ENCODE measurements around the gene ANP32E.

ANP32E gene

DNA sequence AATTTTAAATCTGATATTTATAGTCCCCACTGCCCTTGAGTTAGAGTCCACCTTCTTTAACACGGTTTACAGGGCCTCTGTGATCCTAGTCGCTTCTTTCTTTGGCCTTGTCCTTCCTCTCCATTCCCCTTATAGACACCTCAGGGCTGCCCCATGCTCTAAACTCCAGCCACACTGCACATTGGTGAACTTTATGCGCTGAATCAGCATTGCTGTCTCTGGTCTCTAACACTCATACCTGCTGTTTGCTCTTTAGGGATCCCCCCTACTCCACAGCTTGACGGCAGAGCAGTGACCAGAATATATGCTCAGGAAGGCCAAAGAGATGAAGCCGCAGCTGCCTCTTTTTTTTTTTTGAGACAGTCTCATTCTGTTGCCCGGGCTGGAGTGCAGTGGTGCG lies 56.0 kb downstream of the ANP32E start:
- no peak for DNase-seq
- in situ Hi-C loops (cut with MboI; ENCODE audit: low pct_unique_long_range_greater_than_20kb, low sequenced_read_pairs), result loop anchor here (10.0 kb wide), 1 partner anchor 105 kb away; no protein-coding TSS in a partner anchor

DNA sequence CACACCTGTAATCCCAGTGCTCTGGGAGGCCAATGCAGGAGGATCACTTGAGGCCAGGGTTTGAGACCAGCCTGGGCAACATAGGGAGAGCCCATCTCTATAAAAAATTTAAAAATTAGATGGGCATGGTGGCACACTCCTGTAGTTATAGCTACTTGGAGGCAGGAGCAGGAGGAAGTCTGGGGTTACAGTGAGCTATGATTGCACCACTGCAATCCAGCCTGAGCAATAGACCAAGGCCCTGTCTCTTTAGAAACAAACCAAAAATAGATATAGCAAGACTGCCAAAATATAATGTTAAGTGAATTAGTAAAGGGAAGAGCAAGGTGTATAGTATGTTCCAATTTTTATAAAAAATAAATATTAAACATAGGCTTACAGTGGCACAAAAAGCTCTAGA lies 57.4 kb downstream of the ANP32E start:
- in situ Hi-C loops (cut with MboI; ENCODE audit: low pct_unique_long_range_greater_than_20kb, low sequenced_read_pairs), result loop anchor here (10.0 kb wide), 1 partner anchor 104 kb away; no protein-coding TSS in a partner anchor
- no peak for DNase-seq

DNA sequence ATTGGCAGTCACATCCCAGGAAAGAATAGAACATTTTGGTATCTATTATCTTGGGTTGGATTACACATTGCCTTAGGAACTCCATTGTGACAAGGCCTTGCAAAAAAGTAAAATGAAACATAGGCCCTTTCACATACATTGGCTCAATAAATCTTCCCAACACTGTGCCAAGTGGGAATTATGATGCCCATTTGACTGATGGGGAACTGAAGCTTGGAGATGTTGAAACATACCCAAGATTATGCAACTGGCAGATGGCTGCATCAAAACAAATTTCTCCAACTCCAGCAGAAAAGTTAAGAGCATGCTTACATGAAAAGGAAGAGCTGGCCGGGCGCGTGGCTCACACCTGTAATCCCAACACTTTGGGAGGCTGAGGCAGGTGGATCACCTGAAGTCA lies 59.3 kb downstream of the ANP32E start:
- in situ Hi-C loops (cut with MboI; ENCODE audit: low pct_unique_long_range_greater_than_20kb, low sequenced_read_pairs), result loop anchor here (10.0 kb wide), 1 partner anchor 102 kb away; no protein-coding TSS in a partner anchor
- DNase-seq, result no peak

DNA sequence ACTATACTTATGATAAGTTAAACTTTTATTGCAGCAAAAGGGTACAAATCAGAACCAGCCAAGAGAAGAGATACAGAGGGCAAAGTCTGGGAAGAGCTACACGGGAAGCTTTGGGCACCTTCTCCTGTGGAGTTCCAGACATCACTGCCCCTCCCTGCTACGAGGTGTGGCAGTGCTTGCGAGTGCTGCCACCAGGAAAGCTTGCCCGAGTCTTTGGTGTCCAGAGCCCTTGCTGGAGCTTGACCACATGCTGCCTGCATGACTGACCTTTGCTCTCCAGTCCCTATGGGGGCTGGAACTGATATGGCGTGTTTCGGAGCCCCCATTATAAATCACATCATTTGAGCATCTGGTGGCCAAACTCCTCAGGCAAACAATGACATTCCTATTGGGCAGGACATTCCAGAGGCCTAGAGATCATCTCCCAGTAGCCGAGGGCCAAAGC lies 62.7 kb downstream of the ANP32E start:
- in situ Hi-C loops (cut with MboI; ENCODE audit: low pct_unique_long_range_greater_than_20kb, low sequenced_read_pairs), result loop anchor here (10.0 kb wide), 1 partner anchor 98 kb away; no protein-coding TSS in a partner anchor

DNA sequence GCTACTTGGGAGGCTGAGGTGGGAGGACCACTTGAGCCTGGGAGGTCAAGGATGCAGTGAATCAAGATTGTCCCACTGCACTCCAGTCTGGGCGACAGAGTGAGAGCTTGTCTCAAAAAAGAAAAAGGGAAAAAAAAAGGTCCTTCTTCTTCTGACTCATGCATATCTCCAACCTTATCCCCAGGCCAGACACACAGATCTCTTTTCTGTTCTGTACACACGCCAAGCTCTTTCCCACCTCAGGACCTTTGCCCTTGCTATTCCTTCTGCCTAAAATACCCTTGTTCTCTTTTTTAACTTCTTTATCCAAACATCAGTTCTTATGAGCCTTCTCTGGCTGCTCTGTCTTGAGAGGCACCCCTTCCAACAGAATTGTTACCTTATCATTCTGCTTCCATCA lies 64.1 kb downstream of the ANP32E start:
- no peak for DNase-seq
- in situ Hi-C loops (cut with MboI; ENCODE audit: low pct_unique_long_range_greater_than_20kb, low sequenced_read_pairs), result loop anchor here (10.0 kb wide), 1 partner anchor 97 kb away; no protein-coding TSS in a partner anchor

More for the DNA sequence above, 62.7 kb downstream of the ANP32E start:
- no peak for DNase-seq

DNA sequence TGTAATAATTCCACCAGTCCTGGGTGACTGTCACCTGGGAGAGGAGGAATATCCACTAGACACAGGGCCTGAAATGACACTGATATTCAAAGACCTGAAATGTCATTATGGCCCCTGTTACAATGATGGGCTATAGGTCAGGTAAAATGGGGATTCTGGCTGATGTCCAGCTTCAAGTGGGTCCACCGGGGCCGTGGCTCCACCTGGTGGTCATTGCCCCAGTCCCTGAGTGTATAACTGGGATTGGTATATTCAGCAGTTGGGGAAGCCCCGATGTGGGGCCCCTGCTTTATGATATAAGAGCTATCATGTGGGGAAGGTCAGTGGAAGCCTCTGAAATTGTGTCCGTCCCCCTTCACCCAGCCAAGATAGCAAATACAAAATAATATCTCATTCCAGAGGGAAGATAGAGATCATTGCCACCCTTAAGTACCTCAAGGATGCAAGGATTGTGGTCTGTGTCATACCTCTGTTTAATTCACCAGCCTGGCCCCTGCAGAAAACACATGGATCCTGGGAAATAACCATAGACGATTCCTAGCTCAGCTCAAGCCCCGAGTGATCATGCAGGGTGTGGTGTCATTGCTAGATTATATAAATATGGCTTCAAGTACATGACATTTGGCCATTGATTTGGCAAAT lies 66.8 kb downstream of the ANP32E start:
- in situ Hi-C loops (cut with MboI; ENCODE audit: low pct_unique_long_range_greater_than_20kb, low sequenced_read_pairs), result no loop called here
- DNase-seq, result peak; percentile 68

All from KBM-7 (cell line).